IMR-90 (cell line): ENCODE data around the gene ADGRA1.

Experiments used
- BHLHE40 ChIP-seq: fragments of 150-350 bp; IDR thresholded peaks from 2 replicates; pipeline ENCODE4 v1.6.1; 2016; ENCODE audit warnings: mild to moderate bottlenecking, low read depth, low read length
- CHD1 ChIP-seq: IDR thresholded peaks from 2 replicates; pipeline ENCODE4 v1.6.1; 2012; ENCODE audit warnings: low read depth, low read length, improper control_type of control experiment
- FOS ChIP-seq: fragments of 150-350 bp; IDR thresholded peaks from 2 replicates; pipeline ENCODE4 v1.6.1; 2016; ENCODE audit warnings: low read depth, low read length
- NFE2L2 ChIP-seq: fragments of 150-350 bp; IDR thresholded peaks from 2 replicates; pipeline ENCODE4 v1.6.1; 2016; ENCODE audit warnings: low read depth, mild to moderate bottlenecking, low read length
- POLR2A ChIP-seq: IDR thresholded peaks from 2 replicates; pipeline ENCODE4 v1.6.1; 2012; ENCODE audit warnings: mild to moderate bottlenecking, low read depth, low read length
- RAD21 ChIP-seq: IDR thresholded peaks from 2 replicates; pipeline ENCODE4 v1.6.1; 2012; ENCODE audit warnings: low read length, improper control_type of control experiment
- RFX5 ChIP-seq: IDR thresholded peaks from 2 replicates; pipeline ENCODE4 v1.8.0; 2012; ENCODE audit warnings: low read depth, mild to moderate bottlenecking, low read length, moderate library complexity
- SMC3 ChIP-seq: fragments of 150-350 bp; IDR thresholded peaks from 2 replicates; pipeline ENCODE4 v1.6.1; 2016; ENCODE audit warnings: low read depth, mild to moderate bottlenecking, antibody characterized with exemption, low read length, moderate library complexity
- TF ChIP-seq, protein P1 (sequence below): conservative IDR thresholded peaks from 2 replicates; pipeline ENCODE4 v1.5.1; 2012; ENCODE audit warnings: mild to moderate bottlenecking, low read depth, low read length, improper control_type of control experiment
- TF ChIP-seq, protein P2 (sequence below): fragments of 150-350 bp; IDR thresholded peaks from 2 replicates; pipeline ENCODE4 v1.6.1; 2016; ENCODE audit warnings: low read depth, mild to moderate bottlenecking, low read length, moderate library complexity, borderline replicate concordance
- TF ChIP-seq, protein P3 (sequence below): fragments of 150-350 bp; IDR thresholded peaks from 2 replicates; pipeline ENCODE4 v1.6.1; 2017; ENCODE audit warnings: mild to moderate bottlenecking, antibody characterized with exemption, low read length, low read depth

DNA sequence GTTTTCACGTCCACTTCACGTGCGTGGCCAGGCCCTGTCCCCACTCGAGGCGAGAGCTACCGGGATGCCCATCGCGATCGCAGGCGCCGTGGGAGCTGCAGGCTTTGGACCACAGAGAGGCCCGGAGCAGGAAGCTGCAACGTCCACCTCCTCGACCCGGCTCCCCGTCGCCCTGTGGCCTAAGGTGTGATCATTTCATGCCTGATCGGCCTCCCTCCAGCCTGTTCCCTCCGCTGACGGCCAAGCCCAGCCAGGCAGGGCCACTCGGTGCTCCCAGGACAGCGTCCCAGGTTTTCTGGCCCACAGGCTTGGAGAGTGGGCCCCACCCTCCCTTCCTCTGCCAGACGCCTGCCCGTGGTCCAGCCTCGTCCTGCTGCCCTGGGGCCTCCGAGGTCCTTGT lies 91.9 kb downstream of the ADGRA1 start:
- TF ChIP-seq NFE2L2 (no peak), POLR2A (no peak), BHLHE40 (no peak), CHD1 (no peak), SMC3 (no peak), RFX5 (no peak), FOS (no peak), RAD21 (no peak)
- TF ChIP-seq, protein P1, sequence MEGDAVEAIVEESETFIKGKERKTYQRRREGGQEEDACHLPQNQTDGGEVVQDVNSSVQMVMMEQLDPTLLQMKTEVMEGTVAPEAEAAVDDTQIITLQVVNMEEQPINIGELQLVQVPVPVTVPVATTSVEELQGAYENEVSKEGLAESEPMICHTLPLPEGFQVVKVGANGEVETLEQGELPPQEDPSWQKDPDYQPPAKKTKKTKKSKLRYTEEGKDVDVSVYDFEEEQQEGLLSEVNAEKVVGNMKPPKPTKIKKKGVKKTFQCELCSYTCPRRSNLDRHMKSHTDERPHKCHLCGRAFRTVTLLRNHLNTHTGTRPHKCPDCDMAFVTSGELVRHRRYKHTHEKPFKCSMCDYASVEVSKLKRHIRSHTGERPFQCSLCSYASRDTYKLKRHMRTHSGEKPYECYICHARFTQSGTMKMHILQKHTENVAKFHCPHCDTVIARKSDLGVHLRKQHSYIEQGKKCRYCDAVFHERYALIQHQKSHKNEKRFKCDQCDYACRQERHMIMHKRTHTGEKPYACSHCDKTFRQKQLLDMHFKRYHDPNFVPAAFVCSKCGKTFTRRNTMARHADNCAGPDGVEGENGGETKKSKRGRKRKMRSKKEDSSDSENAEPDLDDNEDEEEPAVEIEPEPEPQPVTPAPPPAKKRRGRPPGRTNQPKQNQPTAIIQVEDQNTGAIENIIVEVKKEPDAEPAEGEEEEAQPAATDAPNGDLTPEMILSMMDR: no peak
- TF ChIP-seq, protein P2, sequence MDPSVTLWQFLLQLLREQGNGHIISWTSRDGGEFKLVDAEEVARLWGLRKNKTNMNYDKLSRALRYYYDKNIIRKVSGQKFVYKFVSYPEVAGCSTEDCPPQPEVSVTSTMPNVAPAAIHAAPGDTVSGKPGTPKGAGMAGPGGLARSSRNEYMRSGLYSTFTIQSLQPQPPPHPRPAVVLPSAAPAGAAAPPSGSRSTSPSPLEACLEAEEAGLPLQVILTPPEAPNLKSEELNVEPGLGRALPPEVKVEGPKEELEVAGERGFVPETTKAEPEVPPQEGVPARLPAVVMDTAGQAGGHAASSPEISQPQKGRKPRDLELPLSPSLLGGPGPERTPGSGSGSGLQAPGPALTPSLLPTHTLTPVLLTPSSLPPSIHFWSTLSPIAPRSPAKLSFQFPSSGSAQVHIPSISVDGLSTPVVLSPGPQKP: no peak
- TF ChIP-seq, protein P3, sequence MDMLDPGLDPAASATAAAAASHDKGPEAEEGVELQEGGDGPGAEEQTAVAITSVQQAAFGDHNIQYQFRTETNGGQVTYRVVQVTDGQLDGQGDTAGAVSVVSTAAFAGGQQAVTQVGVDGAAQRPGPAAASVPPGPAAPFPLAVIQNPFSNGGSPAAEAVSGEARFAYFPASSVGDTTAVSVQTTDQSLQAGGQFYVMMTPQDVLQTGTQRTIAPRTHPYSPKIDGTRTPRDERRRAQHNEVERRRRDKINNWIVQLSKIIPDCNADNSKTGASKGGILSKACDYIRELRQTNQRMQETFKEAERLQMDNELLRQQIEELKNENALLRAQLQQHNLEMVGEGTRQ: no peak
